A673 (cell line): Measurements from ENCODE around the gene GNGT2. TPM values are rescaled to one million over a fixed set of nuclear protein-coding genes. Genes with fewer than 3 reads are reported as not detected.
A peak's percentile ranks its signal among the peaks of the same experiment; 100 is the strongest.

Experiments used
- BruUV-seq: library from RNA; stranded (reverse); fragments of 400-500 nt; replicated peaks from 2 replicates; lab custom pipeline; 2021; lab: Mats Ljungman, UMichigan
- CTCF ChIA-PET: fragments of 300-600 bp; sonication (Branson Sonifier 250); formaldehyde crosslinking; loops from one replicate; lab custom pipeline; 2022; ENCODE audit warnings: antibody characterized with exemption; lab: Charles Lee
- POLR2A ChIA-PET: fragments of 300-600 bp; sonication (Branson Sonifier 250); formaldehyde crosslinking; loops from one replicate; lab custom pipeline; 2022; ENCODE audit warnings: antibody characterized with exemption; ENCODE audit not compliant: low non-redundant PET; lab: Charles Lee
- DNase-seq: peaks from one replicate; pipeline ENCODE4 v3.0.0-alpha.2; 2015; ENCODE audit warnings: low spot score
- H3K27ac ChIP-seq: fragments of 200-600 bp; sonication (generic); 2 replicates; pipeline ENCODE4 v1.5.1; 2016; ENCODE audit warnings: mixed run types, low read depth, mild to moderate bottlenecking, mixed read lengths, antibody characterized with exemption, low read length; ENCODE audit not compliant: poor library complexity, severe bottlenecking
- H3K27me3 ChIP-seq: fragments of 200-600 bp; sonication (generic); replicated peaks from 2 replicates; pipeline ENCODE4 v1.6.1; 2017; ENCODE audit warnings: mixed run types, low read depth, mild to moderate bottlenecking, mixed read lengths, antibody characterized with exemption, low read length; ENCODE audit not compliant: insufficient read depth, poor library complexity
- H3K36me3 ChIP-seq: fragments of 200-600 bp; sonication (generic); 2 replicates; pipeline ENCODE4 v1.6.1; 2016; ENCODE audit warnings: mixed run types, mild to moderate bottlenecking, mixed read lengths, antibody characterized with exemption, low read length; ENCODE audit not compliant: insufficient read depth, poor library complexity, severe bottlenecking
- H3K4me1 ChIP-seq: fragments of 200-600 bp; sonication (generic); 2 replicates; pipeline ENCODE4 v1.6.1; 2017; ENCODE audit warnings: mixed run types, mild to moderate bottlenecking, mixed read lengths, antibody characterized with exemption, low read length; ENCODE audit not compliant: insufficient read depth, poor library complexity, severe bottlenecking
- H3K4me3 ChIP-seq: fragments of 200-600 bp; sonication (generic); 2 replicates; pipeline ENCODE4 v1.5.1; 2016; ENCODE audit warnings: low read depth, mixed run types, mild to moderate bottlenecking, mixed read lengths, low read length; ENCODE audit not compliant: poor library complexity, severe bottlenecking
- H3K9me3 ChIP-seq: fragments of 200-600 bp; sonication (generic); 2 replicates; pipeline ENCODE4 v1.6.1; 2016; ENCODE audit warnings: mixed run types, low read depth, mild to moderate bottlenecking, mixed read lengths, antibody characterized with exemption, low read length; ENCODE audit not compliant: poor library complexity, severe bottlenecking
- EZH2 ChIP-seq: fragments of 200-600 bp; sonication (generic); IDR thresholded peaks from 2 replicates; pipeline ENCODE4 v1.6.1; 2017; ENCODE audit warnings: borderline replicate concordance, low read depth, mild to moderate bottlenecking, mixed read lengths, antibody characterized with exemption, low read length; ENCODE audit not compliant: poor library complexity, severe bottlenecking
- intact Hi-C: fragments of 100-400 bp; cut with micrococcal nuclease; formaldehyde crosslinking; loops from one replicate; pipeline ENCODE4 v1.10.0; 2022; ENCODE audit not compliant: unreplicated experiment
- total RNA-seq: library from RNA; stranded (reverse); gene quantifications from 2 replicates; pipeline ENCODE4 v1.2.3, GENCODE V29; 2021
- TF ChIP-seq, protein P1 (sequence below): fragments of 300-800, 200-600 bp; sonication (generic); conservative IDR thresholded peaks from 2 replicates; pipeline ENCODE4 v1.5.1; 2017; ENCODE audit warnings: low read depth, mild to moderate bottlenecking, antibody characterized with exemption, low read length, moderate library complexity, mixed read lengths

GNGT2 gene
- total RNA-seq, 1 experiment from 2014 or later, result 9.6 TPM

DNA sequence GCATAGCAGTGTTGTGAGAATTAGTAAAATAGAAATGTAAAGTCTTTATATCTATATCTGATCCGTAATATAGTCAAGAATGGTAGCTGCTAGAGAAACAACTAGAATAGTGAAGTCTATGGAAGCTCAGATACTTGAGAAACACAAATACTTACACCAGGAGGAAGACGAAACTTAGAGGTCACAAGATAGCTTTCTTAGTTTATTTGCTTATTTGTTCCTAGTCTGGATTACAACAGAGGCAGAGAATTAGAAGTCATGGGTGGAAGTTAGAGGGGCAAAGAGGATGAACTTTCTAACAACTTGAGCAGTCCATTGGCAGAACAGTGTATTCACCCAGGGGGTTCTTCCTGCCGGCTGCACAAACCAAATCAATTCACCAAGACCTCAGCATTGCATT, 13.9 kb downstream of the GNGT2 start:
- BruUV-seq, result no TSS peak
- CTCF ChIA-PET, result interaction anchor here (0.5 kb wide), 1 partner anchor 894 kb away, joined by 3 read pairs; no protein-coding TSS in a partner anchor
- POLR2A ChIA-PET, result no interaction called here
- no peaks in the 10 kb centered on the region for H3K27me3 ChIP-seq
- H3K9me3 ChIP-seq, result no peaks in the 10 kb centered on the region
- no peak for TF ChIP-seq EZH2
- TF ChIP-seq, protein P1, sequence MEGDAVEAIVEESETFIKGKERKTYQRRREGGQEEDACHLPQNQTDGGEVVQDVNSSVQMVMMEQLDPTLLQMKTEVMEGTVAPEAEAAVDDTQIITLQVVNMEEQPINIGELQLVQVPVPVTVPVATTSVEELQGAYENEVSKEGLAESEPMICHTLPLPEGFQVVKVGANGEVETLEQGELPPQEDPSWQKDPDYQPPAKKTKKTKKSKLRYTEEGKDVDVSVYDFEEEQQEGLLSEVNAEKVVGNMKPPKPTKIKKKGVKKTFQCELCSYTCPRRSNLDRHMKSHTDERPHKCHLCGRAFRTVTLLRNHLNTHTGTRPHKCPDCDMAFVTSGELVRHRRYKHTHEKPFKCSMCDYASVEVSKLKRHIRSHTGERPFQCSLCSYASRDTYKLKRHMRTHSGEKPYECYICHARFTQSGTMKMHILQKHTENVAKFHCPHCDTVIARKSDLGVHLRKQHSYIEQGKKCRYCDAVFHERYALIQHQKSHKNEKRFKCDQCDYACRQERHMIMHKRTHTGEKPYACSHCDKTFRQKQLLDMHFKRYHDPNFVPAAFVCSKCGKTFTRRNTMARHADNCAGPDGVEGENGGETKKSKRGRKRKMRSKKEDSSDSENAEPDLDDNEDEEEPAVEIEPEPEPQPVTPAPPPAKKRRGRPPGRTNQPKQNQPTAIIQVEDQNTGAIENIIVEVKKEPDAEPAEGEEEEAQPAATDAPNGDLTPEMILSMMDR, result no peak
- H3K4me3 ChIP-seq, result no peak overlapping the region
- H3K27ac ChIP-seq, result no peak overlapping the region
- H3K4me1 ChIP-seq, result peaks cover 11% of the 10 kb centered on the region
- DNase-seq, result peak; percentile 44
- no peaks in the 10 kb centered on the region for H3K36me3 ChIP-seq
- intact Hi-C loops, result loop anchor here (10.0 kb wide), 1 partner anchor 292 kb away; the partner anchor contains the start of gene UBE2Z

DNA sequence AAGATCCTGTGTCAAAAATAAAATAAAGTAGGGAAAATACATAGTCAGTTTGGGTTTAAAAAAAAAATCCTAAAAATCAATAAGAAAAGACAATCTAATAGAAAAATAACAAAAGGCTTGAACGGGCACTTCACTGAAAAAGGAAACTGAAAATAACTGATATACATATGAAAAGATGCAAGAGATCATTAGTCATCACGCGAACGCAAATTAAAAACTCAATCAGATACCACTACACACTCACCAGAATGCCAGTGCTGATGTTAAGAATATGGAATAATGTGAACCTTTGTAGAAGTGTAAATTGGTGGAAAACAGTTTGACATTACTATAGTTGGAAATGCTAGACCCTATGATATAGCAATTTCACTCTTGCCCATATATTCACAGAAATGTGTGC, 14.6 kb downstream of the GNGT2 start:
- H3K36me3 ChIP-seq, result no peaks in the 10 kb centered on the region
- ChIA-PET CTCF (interaction anchor here (0.5 kb wide), 1 partner anchor 894 kb away, joined by 3 read pairs; no protein-coding TSS in a partner anchor), POLR2A (no interaction called here)
- no peaks in the 10 kb centered on the region for H3K9me3 ChIP-seq
- no peak overlapping the region for H3K27ac ChIP-seq
- BruUV-seq, result no TSS peak
- DNase-seq, result no peak
- peaks cover 11% of the 10 kb centered on the region for H3K4me1 ChIP-seq
- H3K4me3 ChIP-seq, result no peak overlapping the region
- no peaks in the 10 kb centered on the region for H3K27me3 ChIP-seq
- intact Hi-C loops, result loop anchor here (10.0 kb wide), 1 partner anchor 291 kb away; the partner anchor contains the start of gene UBE2Z
- TF ChIP-seq EZH2, result no peak
- TF ChIP-seq, protein P1, result no peak

DNA sequence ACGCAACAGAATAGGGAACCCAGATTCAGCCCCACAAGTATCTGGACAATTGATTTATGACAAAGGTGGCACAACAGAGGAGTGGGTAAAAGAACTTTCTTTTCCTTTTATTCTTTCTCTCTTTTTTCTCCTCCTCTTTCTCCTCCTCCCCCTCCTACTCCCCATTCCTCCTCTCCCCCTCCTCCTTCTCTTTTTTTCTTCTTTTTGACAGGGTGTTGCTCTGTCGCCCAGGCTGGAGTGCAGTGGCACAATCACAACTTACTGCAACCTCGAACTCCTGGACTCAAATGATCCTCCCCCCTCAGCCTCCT, 16.1 kb downstream of the GNGT2 start:
- H3K36me3 ChIP-seq, result no peaks in the 10 kb centered on the region
- H3K27ac ChIP-seq, result no peak overlapping the region
- H3K27me3 ChIP-seq, result no peaks in the 10 kb centered on the region
- peaks cover 11% of the 10 kb centered on the region for H3K4me1 ChIP-seq
- POLR2A ChIA-PET, result no interaction called here
- CTCF ChIA-PET, result no interaction called here
- no TSS peak for BruUV-seq
- H3K9me3 ChIP-seq, result no peaks in the 10 kb centered on the region
- intact Hi-C loops, result loop anchor here (5.0 to 10.0 kb wide), 2 partner anchors 33 to 289 kb away; partner anchors contain the start of gene UBE2Z
- peak overlapping the region; percentile 82 for H3K4me3 ChIP-seq
- DNase-seq, result no peak
- TF ChIP-seq, protein P1, result no peak
- no peak for TF ChIP-seq EZH2
